HL-60 (cell line): ENCODE data around the gene KAZN.

ENCODE experiments used
- DNase-seq, 2 experiments: peaks; one replicate each; pipeline ENCODE4 v3.0.0-alpha.2; 2010 to 2020; ENCODE audit warnings: low read depth in 1 of 2, low spot score in 1 of 2
- H3K27ac ChIP-seq: fragments of 250-450 bp; sonication (Bioruptor Pico); replicated peaks from 2 replicates; pipeline ENCODE4 v1.5.1; 2020; ENCODE audit warnings: mild to moderate bottlenecking, moderate library complexity
- H3K27me3 ChIP-seq: fragments of 250-450 bp; sonication (Bioruptor Pico); 2 replicates; pipeline ENCODE4 v1.5.1; 2021; ENCODE audit warnings: mild to moderate bottlenecking, moderate library complexity; ENCODE audit not compliant: insufficient read depth, poor library complexity, severe bottlenecking
- H3K4me3 ChIP-seq: replicated peaks from 2 replicates; pipeline ENCODE4 v1.5.1; 2011; ENCODE audit warnings: mild to moderate bottlenecking, control low read depth, low read length; ENCODE audit not compliant: insufficient read depth
- CTCF ChIP-seq: IDR thresholded peaks from one replicate; pipeline ENCODE4 v1.5.1; 2011; ENCODE audit warnings: low read length, control low read depth, inconsistent platforms; ENCODE audit not compliant: insufficient read depth
- GABPA ChIP-seq: IDR thresholded peaks from 2 replicates; pipeline ENCODE4 v1.6.1; 2012; ENCODE audit warnings: low read depth
- POLR2AphosphoS5 ChIP-seq: IDR thresholded peaks from 2 replicates; pipeline ENCODE4 v1.6.1; 2012; ENCODE audit warnings: low read depth
- REST ChIP-seq: IDR thresholded peaks from 2 replicates; pipeline ENCODE4 v1.6.1; 2012; ENCODE audit warnings: low read depth; ENCODE audit not compliant: insufficient replicate concordance
- SPI1 ChIP-seq: IDR thresholded peaks from 2 replicates; pipeline ENCODE4 v1.6.1; 2012; ENCODE audit warnings: low read depth, mild to moderate bottlenecking, borderline replicate concordance

Gene KAZN

GRCh38 chr1:14597343-14598006 lies 1.0 kb upstream of the KAZN start:
- TF ChIP-seq POLR2AphosphoS5 (no peak), REST (no peak), SPI1 (no peak), GABPA (no peak), CTCF (no peak)
- Histone ChIP-seq H3K4me3 (no peak overlapping the region), H3K27ac (no peak overlapping the region), H3K27me3 (peaks cover 26% of the 10 kb centered on the region)
- no peak for DNase-seq

GRCh38 chr1:14598007-14598497 lies 433 bp upstream of the KAZN start:
- Histone ChIP-seq H3K4me3 (no peak overlapping the region), H3K27me3 (peaks cover 29% of the 10 kb centered on the region), H3K27ac (no peak overlapping the region)
- no peak for DNase-seq
- no peak for TF ChIP-seq SPI1
- no peak for TF ChIP-seq REST
- no peak for TF ChIP-seq POLR2AphosphoS5

DNA sequence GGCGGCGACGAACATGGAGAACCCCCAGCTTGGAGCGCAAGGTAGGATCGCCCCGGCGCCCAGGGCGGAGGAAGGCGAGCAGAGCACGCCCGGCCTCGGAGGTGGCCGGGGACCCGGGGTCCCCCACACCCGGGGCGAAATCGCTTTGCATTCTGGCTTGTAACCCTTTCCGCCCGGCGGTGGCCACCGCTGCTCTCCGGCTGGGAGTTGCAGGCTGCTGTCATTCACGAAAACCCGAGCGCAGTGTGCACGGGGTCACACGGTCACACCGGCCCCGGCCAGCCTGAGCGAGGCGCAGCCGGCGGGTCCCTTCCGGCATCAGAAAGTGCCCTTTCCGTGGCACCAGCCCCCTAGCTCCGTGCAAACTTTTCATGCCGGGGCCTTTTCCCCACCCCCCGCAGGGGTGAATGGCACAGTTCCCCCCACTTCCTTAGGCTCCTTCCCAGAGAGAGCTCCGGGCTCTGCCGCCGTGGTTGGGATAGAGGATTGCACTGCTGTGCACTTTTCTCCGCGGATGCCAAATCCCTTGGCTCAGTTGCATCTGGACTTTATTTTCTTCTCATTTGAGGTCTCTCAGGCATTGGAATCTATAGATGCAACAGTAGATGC lies 802 bp downstream of the KAZN start:
- Histone ChIP-seq H3K4me3 (no peak overlapping the region), H3K27me3 (peaks cover 29% of the 10 kb centered on the region), H3K27ac (no peak overlapping the region)
- TF ChIP-seq CTCF (no peak), GABPA (no peak), SPI1 (no peak), POLR2AphosphoS5 (no peak), REST (no peak)
- no peak for DNase-seq
